Spleen (tissue), 11 donors: ENCODE measurements around the gene COL9A3. TPM values are rescaled to one million over a fixed set of nuclear protein-coding genes. Genes with fewer than 3 reads are reported as not detected.

Experiments
- DNase-seq: peaks from one replicate; pipeline ENCODE4 v3.0.0-alpha.2; 2020
- H3K27ac ChIP-seq, 8 donors: fragments of 200-600 bp; sonication (generic) in 7 of 8; 1 replicate in 4 of 8; 2 replicates in 4 of 8; pipeline versions ENCODE4 v1.5.0 to v1.8.0; 2016 to 2021; ENCODE audit warnings: inconsistent platforms in 4 of 8, mild to moderate bottlenecking in 4 of 8, moderate library complexity in 1 of 8
- H3K27me3 ChIP-seq, 7 donors: fragments of 200-600 bp; sonication (generic) in 6 of 7; replicated peaks in 1 of 7; 1 replicate in 4 of 7; 2 replicates in 3 of 7; pipeline versions ENCODE4 v1.5.0 to v1.8.0; 2016 to 2021; ENCODE audit warnings: inconsistent platforms in 3 of 7, mild to moderate bottlenecking in 1 of 7
- H3K36me3 ChIP-seq, 6 donors: fragments of 200-600 bp; sonication (generic) in 5 of 6; 1 replicate in 4 of 6; 2 replicates in 2 of 6; pipeline versions ENCODE4 v1.5.0 to v1.8.0; 2016 to 2021; ENCODE audit warnings: inconsistent platforms in 2 of 6
- H3K4me1 ChIP-seq, 6 donors: fragments of 200-600 bp; sonication (generic) in 5 of 6; 1 replicate in 3 of 6; 2 replicates in 3 of 6; pipeline versions ENCODE4 v1.5.0 to v1.8.0; 2016 to 2021; ENCODE audit warnings: inconsistent platforms in 3 of 6
- H3K4me3 ChIP-seq, 8 donors: fragments of 200-600 bp; sonication (generic) in 7 of 8; 1 replicate in 4 of 8; 2 replicates in 4 of 8; pipeline versions ENCODE4 v1.5.0 to v1.8.0; 2016 to 2021; ENCODE audit warnings: inconsistent platforms in 4 of 8, mild to moderate bottlenecking in 4 of 8, moderate library complexity in 2 of 8
- H3K9me3 ChIP-seq, 8 donors: fragments of 200-600 bp; sonication (generic) in 7 of 8; 1 replicate in 4 of 8; 2 replicates in 4 of 8; pipeline versions ENCODE4 v1.5.0 to v1.8.0; 2016 to 2021; ENCODE audit warnings: inconsistent platforms in 4 of 8
- CTCF ChIP-seq, 11 experiments: fragments of 200-600 bp in 7 of 11; fragments of 450-650 bp in 4 of 11; sonication (generic) in 4 of 11; IDR thresholded peaks in 8 of 11; conservative IDR thresholded peaks in 3 of 11; 1 replicate in 7 of 11; 2 replicates in 4 of 11; pipeline versions ENCODE4 v1.4.0 to v1.8.0; 2016 to 2021; ENCODE audit warnings: antibody characterized with exemption in 11 of 11, inconsistent platforms in 4 of 11, mild to moderate bottlenecking in 1 of 11
- POLR2A ChIP-seq, 3 donors: fragments of 450-650 bp; IDR thresholded peaks; one replicate each; pipeline ENCODE4 v1.5.1; 2017; ENCODE audit warnings: antibody characterized with exemption in 3 of 3, mild to moderate bottlenecking in 1 of 3
- POLR2AphosphoS5 ChIP-seq, 3 donors: sonication (generic); formaldehyde crosslinking; IDR thresholded peaks; one replicate each; pipeline ENCODE4 v1.5.1; 2017; ENCODE audit warnings: antibody characterized with exemption in 3 of 3
- WGBS, 5 donors: extraction: QIAGEN DNeasy Blood & Tissue Kit in 3 of 5; methylation state at CpG; one replicate each; pipeline versions ENCODE4 v1.1.5 to v1.1.7; 2013 to 2018; 5-methylcytosine and 5-hydroxymethylcytosine counted together
- intact Hi-C: fragments of 100-400 bp; cut with DNase I; formaldehyde crosslinking; loops from one replicate; pipeline ENCODE4 v1.15.0; 2023; ENCODE audit warnings: low total_unique reads
- polyA plus RNA-seq, 3 donors: library from polyadenylated mRNA; stranded (reverse); fragments of 200-250 nt; gene quantifications; one replicate each; pipeline ENCODE4 v1.2.1, GENCODE V29; 2013
- total RNA-seq, 7 donors: library from RNA; depleted of rRNA in 3 of 7; stranded (reverse); fragments of >200 nt in 3 of 7; fragmentation: NEBNext Ultra II Directional in 4 of 7; extraction: Animal tissue kit (Norgen Biotek cat#: 25700) in 4 of 7; gene quantifications; one replicate each; pipeline versions ENCODE4 v1.1.0 to v1.2.1, GENCODE V29; 2016 to 2021
- donor health status: healthy with polysubstance abuse.
- donor health status: DM: no; HTN: no; CAD: no; lungs with moderate emphysema.
- donor health status: DM: no; HTN: no; CAD: no.
- donor health status: Bipolar disorder and iron deficiency.
- donor health status: healthy.
- donor health status: DM: no; HTN: no; CAD: no.
- donor health status: DM: yes; HTN: yes; CAD: no.

Gene COL9A3
- total and polyA plus RNA-seq, 10 donors = 1.2 to 16.7 (median 11.1) TPM

GRCh38 chr20:62832951-62833391 is 16.1 kb downstream of the COL9A3 start:
- H3K27ac ChIP-seq = peak overlapping the region in 7 of 8 donors; percentile 44 to 90 (median 77)
- TF ChIP-seq POLR2AphosphoS5 (IDR thresholded peaks at IDR 0.05) (peak in 1 of 3 donors; percentile 10), POLR2A (IDR thresholded peaks at IDR 0.05) (no peak)
- peak; percentile 81 for DNase-seq
- intact Hi-C loops = no loop called here
- peaks cover 0 to 17% (median 0%) of the 10 kb centered on the region in 7 donors for H3K27me3 ChIP-seq
- peak overlapping the region in 5 of 8 donors; percentile 3 to 65 (median 27) for H3K4me3 ChIP-seq
- WGBS, 5 donors = 25 to 45% (median 30%) methylated on average over 14 of the region's 14 CpGs
- peaks cover 0 to 10% (median 0%) of the 10 kb centered on the region in 6 donors for H3K36me3 ChIP-seq
- no peaks in the 10 kb centered on the region for H3K9me3 ChIP-seq
- H3K4me1 ChIP-seq = peaks cover 10 to 56% (median 41%) of the 10 kb centered on the region in 6 donors

- WGBS, 5 donors = 87 to 95% (median 93%) methylated on average over 17 to 24 of the region's 24 CpGs
- Histone ChIP-seq H3K9me3 (no peaks in the 10 kb centered on the region), H3K27me3 (peaks cover 0 to 14% (median 0%) of the 10 kb centered on the region in 7 donors), H3K4me3 (no peak overlapping the region), H3K36me3 (peaks cover 0 to 17% (median 0%) of the 10 kb centered on the region in 6 donors), H3K27ac (no peak overlapping the region), H3K4me1 (peaks cover 10 to 66% (median 46%) of the 10 kb centered on the region in 6 donors)
- TF ChIP-seq CTCF (IDR thresholded peaks at IDR 0.05 in 8 of 11, conservative IDR thresholded peaks at IDR 0.05 in 3 of 11) = no peak
- no peak for TF ChIP-seq POLR2AphosphoS5 (IDR thresholded peaks at IDR 0.05)
- TF ChIP-seq POLR2A (IDR thresholded peaks at IDR 0.05) = no peak
- intact Hi-C loops = no loop called here
- no peak for DNase-seq
Measured at GRCh38 chr20:62834967-62835730, 18.3 kb downstream of the COL9A3 start.

- intact Hi-C loops = no loop called here
- Histone ChIP-seq H3K4me3 (no peak overlapping the region), H3K27me3 (peaks cover 0 to 14% (median 0%) of the 10 kb centered on the region in 7 donors), H3K4me1 (peaks cover 10 to 63% (median 42%) of the 10 kb centered on the region in 6 donors), H3K9me3 (no peaks in the 10 kb centered on the region), H3K36me3 (peaks cover 0 to 28% (median 0%) of the 10 kb centered on the region in 6 donors), H3K27ac (peak overlapping the region in 1 of 8 donors; percentile 9)
- 72 to 83% (median 77%) methylated on average over 39 to 52 of the region's 52 CpGs for WGBS, 5 donors
- TF ChIP-seq POLR2AphosphoS5 (IDR thresholded peaks at IDR 0.05) = peak in 1 of 3 donors; percentile 11
- no peak for TF ChIP-seq POLR2A (IDR thresholded peaks at IDR 0.05)
- TF ChIP-seq CTCF (IDR thresholded peaks at IDR 0.05 in 8 of 11, conservative IDR thresholded peaks at IDR 0.05 in 3 of 11) = no peak
- DNase-seq = peak; percentile 71
Measured at GRCh38 chr20:62835931-62836861, 19.3 kb downstream of the COL9A3 start.

GRCh38 chr20:62836967-62837490 is 20.2 kb downstream of the COL9A3 start:
- no peaks in the 10 kb centered on the region for H3K9me3 ChIP-seq
- intact Hi-C loops = no loop called here
- H3K4me3 ChIP-seq = no peak overlapping the region
- peaks cover 0 to 30% (median 0%) of the 10 kb centered on the region in 6 donors for H3K36me3 ChIP-seq
- peak overlapping the region in 4 of 8 donors; percentile 55 to 80 (median 58) for H3K27ac ChIP-seq
- 90 to 96% (median 92%) methylated on average over 18 to 19 of the region's 19 CpGs for WGBS, 5 donors
- DNase-seq = peak; percentile 65
- TF ChIP-seq POLR2AphosphoS5 (IDR thresholded peaks at IDR 0.05) = no peak
- TF ChIP-seq POLR2A (IDR thresholded peaks at IDR 0.05) = no peak
- TF ChIP-seq CTCF (IDR thresholded peaks at IDR 0.05 in 8 of 11, conservative IDR thresholded peaks at IDR 0.05 in 3 of 11) = no peak
- H3K27me3 ChIP-seq = peaks cover 0 to 14% (median 0%) of the 10 kb centered on the region in 7 donors
- H3K4me1 ChIP-seq = peaks cover 8 to 55% (median 34%) of the 10 kb centered on the region in 6 donors
